Subcutaneous abdominal adipose tissue (tissue), 5 donors: ENCODE data around the gene CDK13.

Experiments used
- H3K27ac ChIP-seq: one replicate; pipeline ENCODE4 v1.7.0; 2013; ENCODE audit warnings: low read depth, mild to moderate bottlenecking, inconsistent platforms, low read length, moderate library complexity
- H3K27me3 ChIP-seq, 5 donors: one replicate each; pipeline ENCODE4 v1.7.0; 2013; ENCODE audit warnings: low read length in 5 of 5, inconsistent platforms in 1 of 5; ENCODE audit not compliant: control insufficient read depth in 5 of 5, insufficient read depth in 4 of 5
- H3K36me3 ChIP-seq, 5 donors: one replicate each; pipeline ENCODE4 v1.7.0; 2013; ENCODE audit warnings: low read length in 5 of 5; ENCODE audit not compliant: control insufficient read depth in 5 of 5, insufficient read depth in 5 of 5
- H3K4me1 ChIP-seq, 5 donors: one replicate each; pipeline ENCODE4 v1.7.0; 2013; ENCODE audit warnings: low read length in 5 of 5, mild to moderate bottlenecking in 3 of 5, moderate library complexity in 1 of 5; ENCODE audit not compliant: control insufficient read depth in 5 of 5, insufficient read depth in 5 of 5
- H3K4me3 ChIP-seq, 5 donors: one replicate each; pipeline ENCODE4 v1.7.0; 2013; ENCODE audit warnings: low read length in 5 of 5, low read depth in 1 of 5
- H3K9ac ChIP-seq, 5 donors: one replicate each; pipeline ENCODE4 v1.7.0; 2013; ENCODE audit warnings: low read length in 5 of 5, mild to moderate bottlenecking in 4 of 5, moderate library complexity in 3 of 5
- H3K9me3 ChIP-seq, 5 donors: one replicate each; pipeline ENCODE4 v1.7.0; 2013; ENCODE audit warnings: low read length in 5 of 5; ENCODE audit not compliant: control insufficient read depth in 5 of 5
- donor health status: healthy.
- donor health status: healthy.
- donor health status: healthy.
- donor health status: healthy.
- donor health status: healthy.

The CDK13 gene

DNA sequence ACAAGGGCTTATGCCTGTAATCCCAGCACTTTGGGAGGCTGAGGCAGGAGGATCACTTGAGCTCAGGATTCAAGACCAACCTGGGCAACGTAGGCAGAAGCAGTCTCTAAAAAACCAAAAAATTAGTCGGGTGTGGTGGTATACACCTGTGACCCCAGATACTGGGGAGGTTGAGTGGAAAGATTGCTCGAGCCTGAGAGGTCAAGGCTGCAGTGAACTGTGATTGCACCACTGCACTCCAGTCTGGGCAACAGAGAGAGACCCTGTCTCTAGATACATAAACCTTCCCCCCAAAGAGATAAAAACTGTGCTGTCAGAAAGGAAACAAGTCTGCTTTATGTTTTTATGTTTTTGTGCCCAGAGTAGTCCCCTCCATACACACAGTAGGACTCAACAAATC lies 27.5 kb upstream of the CDK13 start:
- Histone ChIP-seq H3K9ac (no peak overlapping the region), H3K27ac (no peak overlapping the region), H3K4me3 (no peak overlapping the region), H3K36me3 (no peaks in the 10 kb centered on the region), H3K27me3 (no peaks in the 10 kb centered on the region), H3K9me3 (no peaks in the 10 kb centered on the region), H3K4me1 (no peaks in the 10 kb centered on the region)

DNA sequence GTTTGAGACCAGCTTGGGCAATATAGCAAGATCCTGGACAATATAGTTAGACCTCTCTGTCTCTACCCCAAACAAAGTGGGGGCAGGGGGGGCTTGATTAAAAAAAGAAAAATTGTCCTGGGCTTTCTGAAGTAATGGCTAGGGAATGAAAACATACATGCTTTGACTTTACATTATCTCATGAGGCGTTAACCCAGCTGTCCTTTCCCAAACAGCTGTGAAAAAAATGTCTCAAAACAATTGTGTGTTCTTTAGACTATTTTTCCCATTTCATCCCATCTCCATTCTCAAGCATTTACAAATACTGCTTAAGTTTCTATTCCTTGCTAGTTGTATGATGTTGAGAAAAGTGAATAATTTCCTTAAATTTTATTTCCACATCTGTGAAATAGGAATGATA lies 27.0 kb upstream of the CDK13 start:
- Histone ChIP-seq H3K9me3 (no peaks in the 10 kb centered on the region), H3K4me1 (peaks cover 0 to 1% (median 0%) of the 10 kb centered on the region in 5 donors), H3K27me3 (no peaks in the 10 kb centered on the region), H3K4me3 (no peak overlapping the region), H3K9ac (no peak overlapping the region), H3K27ac (no peak overlapping the region), H3K36me3 (no peaks in the 10 kb centered on the region)

DNA sequence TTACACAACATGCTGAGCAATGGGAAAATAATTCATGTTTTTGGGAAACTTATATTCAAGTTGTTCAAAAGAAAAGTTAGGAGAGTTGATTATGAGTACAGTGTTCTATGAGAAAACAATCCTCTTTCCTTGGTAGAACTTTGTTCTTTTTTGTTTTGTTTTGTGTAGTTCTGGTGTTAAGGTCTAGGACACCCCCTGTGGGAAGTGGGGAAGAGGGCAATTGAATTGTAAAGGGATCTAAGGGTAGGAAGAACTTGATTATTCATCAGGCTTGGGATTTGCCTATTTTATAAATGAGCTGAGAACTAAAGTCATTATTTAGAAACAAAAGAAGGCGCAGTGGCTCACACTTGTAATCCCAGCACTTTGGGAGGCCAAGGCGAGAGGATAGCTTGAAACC lies 25.9 kb upstream of the CDK13 start:
- Histone ChIP-seq H3K9me3 (no peaks in the 10 kb centered on the region), H3K27me3 (no peaks in the 10 kb centered on the region), H3K4me1 (peaks cover 0 to 2% (median 0%) of the 10 kb centered on the region in 5 donors), H3K9ac (no peak overlapping the region), H3K36me3 (no peaks in the 10 kb centered on the region), H3K4me3 (no peak overlapping the region), H3K27ac (no peak overlapping the region)

DNA sequence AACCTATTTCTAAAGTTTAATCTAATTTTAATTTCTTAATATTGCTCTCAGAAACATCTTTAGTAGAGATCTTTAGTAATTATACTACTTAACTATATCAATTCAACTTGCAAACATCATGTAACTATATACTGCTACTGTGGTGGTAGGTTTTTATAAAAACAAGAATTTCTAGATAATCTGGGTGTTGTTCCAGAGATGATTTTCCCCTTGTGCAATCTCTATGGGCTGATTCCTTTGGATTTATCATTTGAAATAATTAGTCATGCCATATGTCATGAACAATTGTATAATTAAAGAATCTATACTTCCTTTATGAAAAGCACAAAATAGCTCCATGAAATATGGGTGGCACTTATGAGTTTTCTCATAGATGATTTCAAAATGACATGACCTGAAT lies 23.9 kb upstream of the CDK13 start:
- peaks cover 0 to 2% (median 0%) of the 10 kb centered on the region in 5 donors for H3K4me1 ChIP-seq
- H3K9me3 ChIP-seq = no peaks in the 10 kb centered on the region
- no peaks in the 10 kb centered on the region for H3K36me3 ChIP-seq
- no peak overlapping the region for H3K27ac ChIP-seq
- no peak overlapping the region for H3K9ac ChIP-seq
- no peaks in the 10 kb centered on the region for H3K27me3 ChIP-seq
- no peak overlapping the region for H3K4me3 ChIP-seq

DNA sequence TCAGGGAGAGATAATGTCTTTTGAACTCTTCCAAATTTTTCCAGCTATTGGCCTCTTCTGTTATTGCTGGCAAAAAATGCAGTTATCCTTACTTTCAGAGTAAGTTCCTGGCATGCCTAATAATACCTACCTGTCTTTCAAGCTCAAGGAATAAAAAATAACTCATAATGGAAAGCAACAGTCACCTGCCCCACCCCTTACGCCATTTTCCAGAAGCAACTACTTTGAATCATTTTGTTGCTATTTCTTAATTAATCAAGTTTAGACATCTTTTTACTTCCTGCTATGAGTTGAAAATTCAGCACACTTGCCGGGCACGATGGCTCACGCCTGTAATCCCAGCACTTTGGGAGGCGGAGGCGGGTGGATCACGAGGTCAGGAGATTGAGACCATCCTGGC lies 23.0 kb upstream of the CDK13 start:
- no peak overlapping the region for H3K4me3 ChIP-seq
- H3K27ac ChIP-seq = no peak overlapping the region
- peaks cover 0 to 5% (median 0%) of the 10 kb centered on the region in 5 donors for H3K4me1 ChIP-seq
- H3K27me3 ChIP-seq = no peaks in the 10 kb centered on the region
- H3K9ac ChIP-seq = no peak overlapping the region
- no peaks in the 10 kb centered on the region for H3K36me3 ChIP-seq
- H3K9me3 ChIP-seq = no peaks in the 10 kb centered on the region

DNA sequence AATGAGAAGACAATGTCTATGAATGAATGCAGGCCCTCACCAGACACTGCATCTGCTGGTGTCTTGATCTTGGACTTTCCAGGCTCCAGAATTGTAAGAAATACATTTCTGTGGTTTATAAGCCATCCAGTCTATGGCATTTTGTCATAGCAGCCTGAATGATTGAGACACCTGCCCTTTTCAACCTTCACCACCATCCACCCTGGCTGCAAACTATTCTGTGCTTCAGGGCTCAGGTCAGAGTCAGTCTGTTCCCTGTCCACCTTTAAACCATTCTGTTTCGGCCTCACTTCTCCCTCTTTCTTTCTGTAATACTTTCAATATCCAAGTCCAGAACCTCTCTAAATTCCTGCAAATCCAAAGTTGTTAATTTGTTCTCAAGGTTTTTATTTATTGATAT lies 15.9 kb upstream of the CDK13 start:
- no peaks in the 10 kb centered on the region for H3K27me3 ChIP-seq
- H3K9me3 ChIP-seq = no peaks in the 10 kb centered on the region
- no peak overlapping the region for H3K27ac ChIP-seq
- H3K4me3 ChIP-seq = no peak overlapping the region
- no peaks in the 10 kb centered on the region for H3K36me3 ChIP-seq
- H3K9ac ChIP-seq = no peak overlapping the region
- peaks cover 0 to 5% (median 0%) of the 10 kb centered on the region in 5 donors for H3K4me1 ChIP-seq

DNA sequence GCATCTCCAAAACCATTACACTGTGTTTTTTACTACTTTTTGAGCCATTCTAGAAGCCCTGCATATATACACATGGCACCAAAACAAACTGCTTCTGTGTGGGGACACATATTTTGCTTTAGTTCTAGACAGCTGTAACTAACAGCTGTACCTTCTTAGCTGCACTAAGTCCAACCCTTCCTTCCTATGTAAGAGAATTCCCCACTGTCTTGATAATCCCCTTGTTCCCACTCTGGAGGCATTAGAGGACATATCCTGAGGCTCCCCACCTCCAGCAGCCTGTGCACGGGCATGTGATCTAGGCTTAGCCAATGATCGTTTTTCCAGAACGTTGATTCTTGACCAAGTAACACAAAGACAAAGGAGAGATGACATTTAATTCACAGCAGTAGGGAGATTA lies 13.3 kb upstream of the CDK13 start:
- H3K36me3 ChIP-seq = no peaks in the 10 kb centered on the region
- H3K9me3 ChIP-seq = no peaks in the 10 kb centered on the region
- H3K27ac ChIP-seq = no peak overlapping the region
- no peaks in the 10 kb centered on the region for H3K4me1 ChIP-seq
- H3K9ac ChIP-seq = no peak overlapping the region
- no peaks in the 10 kb centered on the region for H3K27me3 ChIP-seq
- no peak overlapping the region for H3K4me3 ChIP-seq

DNA sequence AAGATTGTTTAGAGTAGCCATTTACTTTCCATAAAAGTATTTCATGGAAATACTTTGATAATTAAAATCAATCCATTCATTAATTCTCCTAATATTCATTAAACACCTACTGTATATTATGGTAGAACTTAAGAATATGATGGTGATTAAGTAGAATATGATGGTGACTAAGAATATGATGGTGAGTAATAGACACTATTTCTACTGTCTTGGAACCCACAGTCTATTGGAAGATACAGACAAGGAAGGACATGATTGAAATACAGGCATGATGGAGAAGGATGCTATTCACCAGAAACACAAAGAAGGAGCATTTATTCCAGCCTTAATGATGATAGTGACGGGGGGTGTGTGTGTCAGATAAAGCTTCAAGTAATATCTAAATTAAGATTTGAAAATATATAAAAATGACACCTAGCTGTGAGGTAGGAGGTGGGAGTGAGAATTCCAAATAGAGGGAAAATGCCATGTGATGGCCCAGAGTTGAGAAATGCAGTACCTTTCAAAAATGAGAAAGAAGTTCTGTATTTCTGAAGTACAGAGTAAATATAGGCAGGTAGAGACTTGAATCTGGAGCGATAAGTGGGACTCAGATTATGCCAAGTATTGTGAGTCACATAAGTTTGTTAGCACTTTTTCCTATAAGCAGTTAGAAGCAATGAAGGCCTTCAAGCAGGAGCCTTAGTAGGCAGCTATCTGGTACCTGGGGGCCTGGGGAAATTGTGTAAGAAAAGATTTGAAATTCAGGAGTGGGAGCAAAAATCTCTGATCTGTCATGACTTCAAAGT lies 12.5 kb upstream of the CDK13 start:
- H3K27me3 ChIP-seq = no peaks in the 10 kb centered on the region
- no peaks in the 10 kb centered on the region for H3K36me3 ChIP-seq
- no peak overlapping the region for H3K4me3 ChIP-seq
- H3K9ac ChIP-seq = no peak overlapping the region
- no peak overlapping the region for H3K27ac ChIP-seq
- H3K9me3 ChIP-seq = no peaks in the 10 kb centered on the region
- no peaks in the 10 kb centered on the region for H3K4me1 ChIP-seq

DNA sequence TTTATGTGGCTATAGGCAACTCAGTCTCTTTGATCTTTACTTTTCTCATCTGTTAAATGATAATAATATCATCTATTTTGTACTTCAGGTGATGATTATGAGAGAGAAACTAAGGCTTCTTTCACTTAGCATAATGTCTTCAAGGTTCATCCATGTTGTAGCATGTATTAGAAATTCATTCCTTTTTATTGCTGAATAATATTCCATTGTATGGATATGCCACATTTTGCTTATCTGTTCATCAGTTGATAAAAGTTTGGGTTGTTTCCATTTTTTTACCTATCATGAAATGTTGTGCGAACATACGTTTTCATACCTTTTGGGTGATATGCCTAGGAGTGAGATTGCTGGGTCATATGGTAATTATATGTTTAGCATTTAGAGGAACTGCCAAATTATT lies 7.2 kb upstream of the CDK13 start:
- no peak overlapping the region for H3K4me3 ChIP-seq

DNA sequence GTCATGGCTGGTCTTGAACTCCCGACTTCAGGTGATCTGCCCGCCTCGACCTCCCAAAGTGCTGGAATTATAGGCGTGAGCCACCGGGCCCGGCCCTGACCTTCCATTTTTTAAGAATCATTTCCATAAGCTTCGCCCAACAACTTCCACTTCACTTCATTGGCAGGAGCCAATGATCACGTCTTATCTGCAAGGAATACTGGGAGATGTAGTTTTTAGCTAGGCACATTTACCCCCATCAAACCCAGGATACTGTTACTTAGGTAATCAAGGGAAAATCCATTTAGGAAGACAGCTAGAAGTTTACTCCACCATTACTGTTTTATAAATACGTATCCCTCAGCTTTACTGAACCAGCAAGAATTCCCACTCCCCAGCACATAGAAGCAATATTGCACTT lies 3.4 kb upstream of the CDK13 start:
- Histone ChIP-seq H3K27ac (no peak overlapping the region), H3K27me3 (no peaks in the 10 kb centered on the region), H3K4me1 (peaks cover 2 to 14% (median 9%) of the 10 kb centered on the region in 5 donors), H3K9ac (no peak overlapping the region), H3K9me3 (no peaks in the 10 kb centered on the region), H3K4me3 (no peak overlapping the region), H3K36me3 (no peaks in the 10 kb centered on the region)

More for the DNA sequence above, 7.2 kb upstream of the CDK13 start:
- peaks cover 0 to 2% (median 0%) of the 10 kb centered on the region in 5 donors for H3K4me1 ChIP-seq
- H3K9ac ChIP-seq = no peak overlapping the region
- no peaks in the 10 kb centered on the region for H3K9me3 ChIP-seq
- no peak overlapping the region for H3K27ac ChIP-seq
- no peaks in the 10 kb centered on the region for H3K36me3 ChIP-seq
- H3K27me3 ChIP-seq = no peaks in the 10 kb centered on the region
